GM12878 (cell line): ENCODE results near the gene BICRA. TPM values are rescaled to one million over a fixed set of nuclear protein-coding genes. Genes with fewer than 3 reads are reported as not detected.

Source experiments
- ATAC-seq: fragments of 200-7000 bp; cut with Tn5 transposase; 3 replicates; pipeline ENCODE4 v1.9.1; 2020; ENCODE audit warnings: mild to moderate bottlenecking, moderate library complexity
- BruUV-seq: library from RNA; stranded (reverse); fragments of 400-500 nt; replicated peaks from 2 replicates; lab custom pipeline; 2021; lab: Mats Ljungman, UMichigan
- CTCF ChIA-PET: fragments of 300-600 bp; sonication (Branson Sonifier 250); formaldehyde crosslinking; extraction: SDS; loops from one replicate; lab custom pipeline; 2021; ENCODE audit warnings: inconsistent platforms; lab: Yijun Ruan, JAX
- POLR2A ChIA-PET: fragments of 350-600 bp; formaldehyde crosslinking; extraction: SDS; loops from one replicate; lab custom pipeline; 2021; ENCODE audit warnings: inconsistent platforms; lab: Charles Lee
- RAD21 ChIA-PET: fragments of 300-600 bp; sonication (Branson Sonifier 250); formaldehyde crosslinking; loops from one replicate; lab custom pipeline; 2023; ENCODE audit warnings: antibody characterized with exemption; ENCODE audit not compliant: unreplicated experiment; lab: Charles Lee
- SMC1A ChIA-PET: fragments of 300-600 bp; sonication (Branson Sonifier 250); formaldehyde crosslinking; loops from one replicate; lab custom pipeline; 2023; ENCODE audit not compliant: unreplicated experiment, uncharacterized antibody; lab: Charles Lee
- DNase-seq: peaks from one replicate; pipeline ENCODE4 v3.0.0-alpha.2; 2011; ENCODE audit warnings: low read depth, low spot score
- FAIRE-seq: peaks from 3 replicates; lab custom pipeline; 2011; peaks lifted over from hg19 to GRCh38; lab: Jason Lieb, UNC
- H2AFZ ChIP-seq: 2 replicates; pipeline ENCODE4 v1.6.0; 2011; ENCODE audit warnings: low read depth, low read length, control low read depth; ENCODE audit not compliant: control insufficient read depth
- H3K27ac ChIP-seq: 2 replicates; pipeline ENCODE4 v1.5.1; 2011; ENCODE audit warnings: control low read depth; ENCODE audit not compliant: control insufficient read depth, insufficient read depth
- H3K27me3 ChIP-seq, 2 experiments: replicated peaks in 1 of 2; 2 replicates each; pipeline versions ENCODE4 v1.6.0 to v1.6.1; 2011; ENCODE audit warnings: low read length in 1 of 2; ENCODE audit not compliant: control insufficient read depth in 2 of 2, insufficient read depth in 2 of 2
- H3K36me3 ChIP-seq, 2 experiments: 2 replicates each; pipeline ENCODE4 v1.5.1; 2011; ENCODE audit warnings: low read length in 1 of 2; ENCODE audit not compliant: control insufficient read depth in 2 of 2, insufficient read depth in 2 of 2
- H3K4me1 ChIP-seq: 2 replicates; pipeline ENCODE4 v1.6.1; 2011; ENCODE audit warnings: mild to moderate bottlenecking, low read length, moderate library complexity, mixed read lengths; ENCODE audit not compliant: control insufficient read depth, insufficient read depth
- H3K4me2 ChIP-seq: 2 replicates; pipeline ENCODE4 v1.6.0; 2011; ENCODE audit warnings: control low read depth; ENCODE audit not compliant: control insufficient read depth, insufficient read depth
- H3K4me3 ChIP-seq: fragments of 200-600 bp; sonication (generic); 2 replicates; pipeline ENCODE4 v1.5.1; 2016
- H3K79me2 ChIP-seq: 2 replicates; pipeline ENCODE4 v1.6.0; 2011; ENCODE audit warnings: low read length; ENCODE audit not compliant: control insufficient read depth, insufficient read depth
- H3K9ac ChIP-seq: 2 replicates; pipeline ENCODE4 v1.8.0; 2011; ENCODE audit warnings: low read length, control low read depth, mixed read lengths; ENCODE audit not compliant: control insufficient read depth, insufficient read depth
- H3K9me3 ChIP-seq: replicated peaks from 3 replicates; pipeline ENCODE4 v1.5.1; 2011; ENCODE audit warnings: mild to moderate bottlenecking, low read length; ENCODE audit not compliant: control insufficient read depth, insufficient read depth
- H4K20me1 ChIP-seq: 2 replicates; pipeline ENCODE4 v1.6.0; 2011; ENCODE audit not compliant: control insufficient read depth, insufficient read depth
- ATF7 ChIP-seq: fragments of 450-650 bp; IDR thresholded peaks from 2 replicates; pipeline ENCODE4 v1.6.1; 2016; ENCODE audit warnings: low read depth, mild to moderate bottlenecking
- BHLHE40 ChIP-seq, 2 experiments: fragments of 450-650 bp in 1 of 2; IDR thresholded peaks; 2 replicates each; pipeline ENCODE4 v1.6.1; 2011 to 2017; ENCODE audit warnings: low read depth in 2 of 2, borderline replicate concordance in 1 of 2, improper control_type of control experiment in 1 of 2, low read length in 1 of 2, mild to moderate bottlenecking in 1 of 2
- HDGF ChIP-seq: fragments of 450-650 bp; IDR thresholded peaks from 2 replicates; pipeline ENCODE4 v1.6.1; 2016; ENCODE audit warnings: antibody characterized with exemption
- POLR2A ChIP-seq: IDR thresholded peaks from 2 replicates; pipeline ENCODE4 v1.6.1; 2011; ENCODE audit warnings: low read depth, mild to moderate bottlenecking, low read length
- TCF12 ChIP-seq: IDR thresholded peaks from 2 replicates; pipeline ENCODE4 v1.6.1; 2011; ENCODE audit warnings: low read depth, mild to moderate bottlenecking, low read length
- WGBS: methylation state at CpG from one replicate; pipeline ENCODE4 v1.1.6; 2016; ENCODE audit warnings: low lambda C conversion rate; ENCODE audit not compliant: insufficient replicate concordance, insufficient coverage; ENCODE audit errors: missing lambda C conversion rate; 5-methylcytosine and 5-hydroxymethylcytosine counted together
- in situ Hi-C: fragments of 300-500 bp; cut with MboI; formaldehyde crosslinking; loops from 9 replicates; pipeline ENCODE4 v1.14.3; 2018; ENCODE audit warnings: mixed read lengths
- intact Hi-C: fragments of 100-400 bp; cut with micrococcal nuclease; formaldehyde crosslinking; loops from one replicate; pipeline ENCODE4 v1.14.2; 2022; ENCODE audit not compliant: unreplicated experiment
- polyA plus RNA-seq, 11 experiments: library from polyadenylated mRNA; depleted of rRNA in 4 of 11; unstranded in 6 of 11; stranded (reverse) in 5 of 11; fragments of >200 nt; fragmentation: Nextera tagmentation in 4 of 11; fragmentation: Illumina TruSeq in 1 of 11; extraction: Ambion mirVana in 4 of 11; extraction: Trizol in 1 of 11; gene quantifications; 1 replicate in 1 of 11; 2 replicates in 10 of 11; pipeline versions ENCODE4 v1.2.1 to v1.2.3, GENCODE V29; 2011 to 2016; ENCODE audit warnings: inconsistent platforms in 2 of 11, missing spikeins in 2 of 11, low read depth in 1 of 11
- total RNA-seq, 4 experiments: library from RNA; depleted of rRNA in 3 of 4; stranded (reverse); fragments of >200 nt in 3 of 4; fragmentation: Illumina TruSeq in 1 of 4; extraction: Trizol in 1 of 4; gene quantifications; 2 replicates each; pipeline versions ENCODE4 v1.2.1 to v1.2.3, GENCODE V29; 2013 to 2021

The BICRA gene
- total and polyA plus RNA-seq, 10 of the 15 experiments (the other 5 are each of a cell fraction or from before 2014, with no cell fraction given), result 0.11 to 15.3 (median 1.3) TPM

GRCh38 chr19:47701717-47702552 is 93.0 kb downstream of the BICRA start:
- H3K4me3 ChIP-seq, result no peak overlapping the region
- H3K27me3 ChIP-seq, result no peaks in the 10 kb centered on the region
- no peak overlapping the region for H3K4me2 ChIP-seq
- intact Hi-C loops, result loop anchor here (10.0 kb wide), 1 partner anchor 417 kb away; no protein-coding TSS in a partner anchor
- FAIRE-seq, result no peak
- no peak overlapping the region for H2AFZ ChIP-seq
- no peaks in the 10 kb centered on the region for H3K9me3 ChIP-seq
- CTCF ChIA-PET, result interaction anchor here (8.3 kb wide), 1 partner anchor 266 kb away, joined by 163 read pairs; no protein-coding TSS in a partner anchor
- H3K4me1 ChIP-seq, result no peaks in the 10 kb centered on the region
- in situ Hi-C loops, result no loop called here
- no TSS peak for BruUV-seq
- RAD21 ChIA-PET, result no interaction called here
- no peaks in the 10 kb centered on the region for H3K79me2 ChIP-seq
- 97% methylated on average over 40 of the region's 91 CpGs for WGBS
- H3K36me3 ChIP-seq, result peaks cover 0 to 2% of the 10 kb centered on the region in 2 experiments; a peak in 3 of 4 replicates
- H4K20me1 ChIP-seq, result no peaks in the 10 kb centered on the region
- no peak for ATAC-seq
- POLR2A ChIA-PET, result no interaction called here
- no peak overlapping the region for H3K9ac ChIP-seq
- TF ChIP-seq ATF7 (no peak), HDGF (no peak), BHLHE40 (IDR thresholded peaks at IDR 0.05; ENCODE audit: borderline replicate concordance in 1 of 2, low read depth in 2 of 2, low read length in 1 of 2) (no peak)
- H3K27ac ChIP-seq, result no peak overlapping the region
- SMC1A ChIA-PET, result no interaction called here
- DNase-seq, result no peak

- ChIA-PET SMC1A (no interaction called here), RAD21 (no interaction called here), POLR2A (no interaction called here), CTCF (interaction anchor here (8.3 kb wide), 1 partner anchor 266 kb away, joined by 163 read pairs; no protein-coding TSS in a partner anchor)
- Histone ChIP-seq H3K27me3 (no peaks in the 10 kb centered on the region), H3K79me2 (no peaks in the 10 kb centered on the region), H3K4me3 (no peak overlapping the region), H3K9me3 (no peaks in the 10 kb centered on the region), H3K9ac (no peak overlapping the region), H3K4me2 (no peak overlapping the region), H3K36me3 (peaks cover 0 to 2% of the 10 kb centered on the region in 2 experiments; a peak in 3 of 4 replicates), H4K20me1 (no peaks in the 10 kb centered on the region), H3K4me1 (no peaks in the 10 kb centered on the region), H3K27ac (no peak overlapping the region), H2AFZ (no peak overlapping the region)
- DNase-seq (no peak), FAIRE-seq (no peak), ATAC-seq (no peak)
- in situ Hi-C loops (no loop called here), intact Hi-C loops (loop anchor here (10.0 kb wide), 1 partner anchor 418 kb away; no protein-coding TSS in a partner anchor)
- TSS peak; percentile 70 for BruUV-seq
- TF ChIP-seq TCF12 (no peak), POLR2A (0 out of 2 replicates have a peak, but pooled peaks have one; percentile 32)
- WGBS, result 99% methylated on average over 18 of the region's 18 CpGs
Observed at GRCh38 chr19:47702671-47703070, 93.7 kb downstream of the BICRA start.
